Kidney (tissue), 14 donors: ENCODE measurements around the gene IFI27L1. TPM values are rescaled to one million over a fixed set of nuclear protein-coding genes. Genes with fewer than 3 reads are reported as not detected.
A peak's percentile ranks its signal among the peaks of the same experiment; 100 is the strongest.

Experiments used
- DNase-seq, 5 donors: peaks; one replicate each; pipeline ENCODE4 v3.0.0-alpha.2; 2013 to 2020
- FAIRE-seq: peaks from 2 replicates; lab custom pipeline; 2012; peaks lifted over from hg19 to GRCh38; lab: Jason Lieb, UNC
- H3K27ac ChIP-seq, 2 donors: one replicate each; pipeline ENCODE4 v1.7.0; 2013; ENCODE audit warnings: low read depth in 2 of 2, low read length in 2 of 2, inconsistent platforms in 1 of 2
- H3K27me3 ChIP-seq: one replicate; pipeline ENCODE4 v1.7.1; 2013; ENCODE audit warnings: low read length, inconsistent platforms; ENCODE audit not compliant: control insufficient read depth, insufficient read depth
- H3K36me3 ChIP-seq, 3 donors: one replicate each; pipeline versions ENCODE4 v1.7.0 to v1.7.1; 2013; ENCODE audit warnings: low read length in 3 of 3, control low read depth in 1 of 3, inconsistent platforms in 1 of 3; ENCODE audit not compliant: insufficient read depth in 3 of 3, control insufficient read depth in 2 of 3
- H3K4me1 ChIP-seq, 3 donors: one replicate each; pipeline versions ENCODE4 v1.7.0 to v1.7.1; 2013; ENCODE audit warnings: low read length in 3 of 3, inconsistent platforms in 1 of 3, low read depth in 1 of 3; ENCODE audit not compliant: control insufficient read depth in 2 of 3, insufficient read depth in 2 of 3
- H3K4me3 ChIP-seq, 3 donors: one replicate each; pipeline versions ENCODE4 v1.7.0 to v1.8.1; 2013; ENCODE audit warnings: low read length in 3 of 3, control low read depth in 1 of 3, inconsistent platforms in 1 of 3
- H3K9ac ChIP-seq, 3 donors: one replicate each; pipeline versions ENCODE4 v1.7.0 to v1.7.1; 2013; ENCODE audit warnings: low read length in 3 of 3, control low read depth in 1 of 3, inconsistent platforms in 1 of 3
- H3K9me3 ChIP-seq, 3 donors: one replicate each; pipeline versions ENCODE4 v1.7.0 to v1.7.1; 2013; ENCODE audit warnings: low read length in 3 of 3, control low read depth in 1 of 3, inconsistent platforms in 1 of 3; ENCODE audit not compliant: control insufficient read depth in 2 of 3, insufficient read depth in 1 of 3
- intact Hi-C: fragments of 100-400 bp; cut with DNase I; formaldehyde crosslinking; loops from one replicate; pipeline ENCODE4 v1.11.1; 2022
- polyA plus RNA-seq: library from polyadenylated mRNA; stranded (reverse); fragments of 350-450 nt; fragmentation: Illumina TruSeq; extraction: RNeasy Lipid Tissue Mini Kit (QIAGEN cat#74804); gene quantifications from one replicate; pipeline ENCODE4 v1.2.3, GENCODE V29; 2014; ENCODE audit warnings: low read depth, low replicate concordance; ENCODE audit not compliant: insufficient read depth
- total RNA-seq: library from RNA; stranded (reverse); fragmentation: NEBNext Ultra II Directional; extraction: Animal tissue kit (Norgen Biotek cat#: 25700); gene quantifications from one replicate; pipeline ENCODE4 v1.2.1, GENCODE V29; 2021
- TF ChIP-seq, protein P1 (sequence below): IDR thresholded peaks from 3 replicates; pipeline ENCODE4 v1.5.1; 2012; ENCODE audit warnings: mild to moderate bottlenecking, moderate library complexity, borderline replicate concordance; ENCODE audit not compliant: insufficient read depth; ENCODE audit errors: extremely low read depth
- donor health status: control.
- donor health status: control.
- donor health status: control.
- donor health status: control.
- donor health status: control.
- donor health status: DM: yes; HTN: yes; CAD: no.
- donor health status: Normal renal cell carcinoma (clear cell type).

The IFI27L1 gene
- total and polyA plus RNA-seq, 2 donors from 2014 or later = 22.5 to 30.6 TPM

DNA sequence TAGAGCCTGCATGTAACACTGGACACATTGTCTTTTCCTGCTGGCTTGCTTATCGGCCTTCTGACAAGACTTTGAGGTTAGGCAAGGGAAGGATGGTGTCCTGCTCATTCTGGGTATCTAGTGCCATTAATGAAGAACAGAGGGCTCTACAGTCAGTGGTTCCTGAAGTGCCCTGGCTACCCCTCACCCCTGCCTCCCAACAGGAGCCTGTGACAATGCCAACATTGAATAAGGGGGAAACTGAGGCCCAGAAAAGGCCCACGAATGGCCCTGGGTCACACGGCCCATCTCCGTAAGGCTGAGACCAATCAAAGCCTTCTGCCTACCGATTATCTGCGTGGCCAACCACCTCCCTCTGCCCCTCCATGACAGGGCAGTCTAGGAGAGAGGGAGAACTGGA, 46.2 kb downstream of the IFI27L1 start:
- Histone ChIP-seq H3K4me1 (peaks cover 0 to 8% (median 0%) of the 10 kb centered on the region in 3 donors), H3K27ac (no peak overlapping the region), H3K27me3 (no peaks in the 10 kb centered on the region), H3K36me3 (no peaks in the 10 kb centered on the region), H3K9me3 (no peaks in the 10 kb centered on the region), H3K9ac (no peak overlapping the region), H3K4me3 (no peak overlapping the region)
- intact Hi-C loops = no loop called here
- no peak for FAIRE-seq
- DNase-seq = peak in 1 of 5 donors; percentile 25
- TF ChIP-seq, protein P1, sequence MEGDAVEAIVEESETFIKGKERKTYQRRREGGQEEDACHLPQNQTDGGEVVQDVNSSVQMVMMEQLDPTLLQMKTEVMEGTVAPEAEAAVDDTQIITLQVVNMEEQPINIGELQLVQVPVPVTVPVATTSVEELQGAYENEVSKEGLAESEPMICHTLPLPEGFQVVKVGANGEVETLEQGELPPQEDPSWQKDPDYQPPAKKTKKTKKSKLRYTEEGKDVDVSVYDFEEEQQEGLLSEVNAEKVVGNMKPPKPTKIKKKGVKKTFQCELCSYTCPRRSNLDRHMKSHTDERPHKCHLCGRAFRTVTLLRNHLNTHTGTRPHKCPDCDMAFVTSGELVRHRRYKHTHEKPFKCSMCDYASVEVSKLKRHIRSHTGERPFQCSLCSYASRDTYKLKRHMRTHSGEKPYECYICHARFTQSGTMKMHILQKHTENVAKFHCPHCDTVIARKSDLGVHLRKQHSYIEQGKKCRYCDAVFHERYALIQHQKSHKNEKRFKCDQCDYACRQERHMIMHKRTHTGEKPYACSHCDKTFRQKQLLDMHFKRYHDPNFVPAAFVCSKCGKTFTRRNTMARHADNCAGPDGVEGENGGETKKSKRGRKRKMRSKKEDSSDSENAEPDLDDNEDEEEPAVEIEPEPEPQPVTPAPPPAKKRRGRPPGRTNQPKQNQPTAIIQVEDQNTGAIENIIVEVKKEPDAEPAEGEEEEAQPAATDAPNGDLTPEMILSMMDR = no peak

DNA sequence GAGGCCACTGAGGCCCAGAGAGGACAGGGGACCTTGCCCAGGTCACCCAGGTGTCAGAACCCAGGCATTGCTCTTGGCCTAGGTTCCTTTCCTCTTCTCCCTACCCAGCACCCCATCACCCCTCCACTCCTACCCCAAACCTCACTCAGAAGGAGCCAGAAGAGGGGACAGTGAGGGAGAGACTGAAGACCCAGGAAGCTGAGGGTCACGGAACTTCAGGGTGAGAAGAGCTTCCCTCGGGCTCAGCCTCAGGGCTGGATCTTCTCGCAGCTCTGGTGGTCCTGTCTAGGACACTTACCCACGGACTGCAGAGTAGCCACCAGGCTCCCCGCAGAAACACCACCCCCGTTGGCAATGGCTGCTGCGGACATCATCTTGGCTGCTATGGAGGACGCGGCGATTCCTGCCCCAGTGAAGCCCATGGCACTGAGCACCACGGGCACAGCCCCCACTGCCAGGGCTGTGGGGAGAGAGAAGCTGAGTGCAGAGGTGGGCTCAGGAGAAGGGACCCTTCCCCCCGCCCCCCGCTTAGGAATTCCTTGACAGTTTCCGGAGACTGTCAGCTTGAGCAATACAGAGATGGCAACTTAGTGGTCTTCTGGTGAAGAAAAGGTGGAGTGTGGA, 47.2 kb downstream of the IFI27L1 start:
- no peak overlapping the region for H3K9ac ChIP-seq
- peak overlapping the region in 1 of 3 donors; percentile 77 for H3K4me3 ChIP-seq

DNA sequence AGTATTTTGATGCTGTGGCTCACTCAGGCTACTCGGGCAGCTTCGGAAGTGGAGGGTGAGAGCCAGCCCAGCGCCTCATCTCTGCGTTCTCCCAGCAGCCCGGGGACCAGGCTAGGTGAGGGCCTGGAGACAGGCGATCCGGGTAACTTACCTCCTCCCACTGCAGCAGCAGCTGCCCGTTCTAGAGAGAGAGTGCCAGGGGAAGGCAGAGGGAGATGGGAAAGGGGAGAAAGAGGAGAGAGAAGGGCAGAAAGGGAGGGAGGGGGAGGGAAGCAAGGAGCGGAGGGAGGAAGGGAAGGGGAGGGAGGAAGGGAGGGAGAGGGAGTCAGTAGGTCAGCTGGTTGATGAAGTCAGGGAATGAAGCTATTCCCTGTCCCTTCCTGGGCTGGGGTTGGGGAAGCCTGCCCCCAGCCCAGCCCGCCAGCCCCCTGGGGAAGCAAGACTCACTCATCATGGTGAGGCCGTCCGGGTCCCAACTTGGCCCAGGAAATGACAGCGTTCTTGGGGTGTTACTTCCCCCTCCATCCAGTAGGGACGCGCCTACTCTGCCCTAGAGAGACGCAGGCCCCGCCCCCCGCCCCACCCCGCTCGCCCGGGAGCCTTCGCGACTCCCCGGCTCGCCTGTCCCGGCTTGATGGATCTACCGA, 48.1 kb downstream of the IFI27L1 start, which contains the start of gene IFI27L2:
TSS of gene IFI27L2 (minus strand) at position 494 of the 647 bp plus-strand sequence. CDS start at position 454, 40 bp downstream.
- intact Hi-C loops = no loop called here
- peak; percentile 78 to 94 (median 88) for DNase-seq
- H3K27ac ChIP-seq = peak within 1 kb of the TSS; percentile 43 to 82
- TF ChIP-seq, protein P1 = no peak
- no peak for FAIRE-seq
- H3K9ac ChIP-seq = peak within 1 kb of the TSS; percentile 61 to 78 (median 67)
- H3K9me3 ChIP-seq = no peaks in the 10 kb centered on the region
- no peaks in the 10 kb centered on the region for H3K36me3 ChIP-seq
- peak within 1 kb of the TSS; percentile 72 to 77 (median 76) for H3K4me3 ChIP-seq
- peaks cover 0 to 8% (median 0%) of the 10 kb centered on the region in 3 donors for H3K4me1 ChIP-seq
- no peaks in the 10 kb centered on the region for H3K27me3 ChIP-seq

More for the DNA sequence above, 47.2 kb downstream of the IFI27L1 start:
- no peak for DNase-seq
- Histone ChIP-seq H3K27ac (no peak overlapping the region), H3K4me1 (peaks cover 0 to 8% (median 0%) of the 10 kb centered on the region in 3 donors), H3K9me3 (no peaks in the 10 kb centered on the region), H3K36me3 (no peaks in the 10 kb centered on the region), H3K27me3 (no peaks in the 10 kb centered on the region)
- intact Hi-C loops = no loop called here
- no peak for FAIRE-seq
- TF ChIP-seq, protein P1 = no peak
